ENCODE results near the gene ATAD2B. TPM values are rescaled to one million over a fixed set of nuclear protein-coding genes. Genes with fewer than 3 reads are reported as not detected.

Gene ATAD2B
- total and polyA plus RNA-seq, 2 donors (not counting 1 experiment from before 2014, with no cell fraction given) = 3.6 to 11.4 TPM

- no peak overlapping the region for H3K4me2 ChIP-seq (ENCODE audit: extremely low read depth, insufficient read depth, low read length)
- H3K4me3 ChIP-seq (replicated peaks in 1 of 4; ENCODE audit: control extremely low read depth in 1 of 4, insufficient read depth in 1 of 4, low read depth in 3 of 4, low read length in 4 of 4) = no peak overlapping the region
- no peak for TF ChIP-seq CTCF (conservative IDR thresholded peaks at IDR 0.05 in 1 of 2, IDR thresholded peaks at IDR 0.05 in 1 of 2; ENCODE audit: low read depth in 1 of 2, low read length in 2 of 2)
- TF ChIP-seq EZH2 (IDR thresholded peaks at IDR 0.05; ENCODE audit: low read length, missing control alignments) = no peak
- no peaks in the 10 kb centered on the region for H3K9me3 ChIP-seq (ENCODE audit: control insufficient read depth, insufficient read depth, low read depth, low read length)
- DNase-seq (ENCODE audit: low read depth in 2 of 2) = no peak
- H3K4me1 ChIP-seq (ENCODE audit: control insufficient read depth, extremely low read depth, insufficient read depth, low read length) = no peaks in the 10 kb centered on the region
- H3K79me2 ChIP-seq (ENCODE audit: control insufficient read depth, insufficient read depth, low read length) = no peaks in the 10 kb centered on the region
- no peak overlapping the region for H2AFZ ChIP-seq (ENCODE audit: low read length)
- no peak overlapping the region for H3K9ac ChIP-seq (ENCODE audit: insufficient read depth, low read length)
- no peaks in the 10 kb centered on the region for H4K20me1 ChIP-seq (ENCODE audit: control insufficient read depth, extremely low read depth, insufficient read depth, low read length)
- H3K27ac ChIP-seq (ENCODE audit: insufficient read depth, low read length) = no peak overlapping the region
- peaks cover 8% of the 10 kb centered on the region for H3K36me3 ChIP-seq (ENCODE audit: control insufficient read depth, insufficient read depth, low read length)
- H3K27me3 ChIP-seq (ENCODE audit: control insufficient read depth, insufficient read depth, low read length) = no peaks in the 10 kb centered on the region
These were observed 218.2 kb downstream of the ATAD2B start for GRCh38 chr2:23708771-23709170.

GRCh38 chr2:23707096-23707495 lies 219.8 kb downstream of the ATAD2B start:
- TF ChIP-seq CTCF (conservative IDR thresholded peaks at IDR 0.05 in 1 of 2, IDR thresholded peaks at IDR 0.05 in 1 of 2; ENCODE audit: low read depth in 1 of 2, low read length in 2 of 2) = no peak
- no peak for TF ChIP-seq EZH2 (IDR thresholded peaks at IDR 0.05; ENCODE audit: low read length, missing control alignments)
- H3K4me1 ChIP-seq (ENCODE audit: control insufficient read depth, extremely low read depth, insufficient read depth, low read length) = no peaks in the 10 kb centered on the region
- H3K36me3 ChIP-seq (ENCODE audit: control insufficient read depth, insufficient read depth, low read length) = peaks cover 10% of the 10 kb centered on the region
- no peaks in the 10 kb centered on the region for H3K79me2 ChIP-seq (ENCODE audit: control insufficient read depth, insufficient read depth, low read length)
- peak overlapping the region; percentile 54 for H3K4me2 ChIP-seq (ENCODE audit: extremely low read depth, insufficient read depth, low read length)
- H2AFZ ChIP-seq (ENCODE audit: low read length) = no peak overlapping the region
- H3K9ac ChIP-seq (ENCODE audit: insufficient read depth, low read length) = no peak overlapping the region
- H3K27me3 ChIP-seq (ENCODE audit: control insufficient read depth, insufficient read depth, low read length) = no peaks in the 10 kb centered on the region
- H3K4me3 ChIP-seq (replicated peaks in 1 of 4; ENCODE audit: control extremely low read depth in 1 of 4, insufficient read depth in 1 of 4, low read depth in 3 of 4, low read length in 4 of 4) = no peak overlapping the region
- H3K9me3 ChIP-seq (ENCODE audit: control insufficient read depth, insufficient read depth, low read depth, low read length) = no peaks in the 10 kb centered on the region
- H3K27ac ChIP-seq (ENCODE audit: insufficient read depth, low read length) = no peak overlapping the region
- DNase-seq (ENCODE audit: low read depth in 2 of 2) = peak in 1 of 2 donors; percentile 18
- no peaks in the 10 kb centered on the region for H4K20me1 ChIP-seq (ENCODE audit: control insufficient read depth, extremely low read depth, insufficient read depth, low read length)

- Histone ChIP-seq H3K4me3 (replicated peaks in 1 of 4; ENCODE audit: control extremely low read depth in 1 of 4, insufficient read depth in 1 of 4, low read depth in 3 of 4, low read length in 4 of 4) (no peak overlapping the region), H3K9me3 (ENCODE audit: control insufficient read depth, insufficient read depth, low read depth, low read length) (no peaks in the 10 kb centered on the region), H3K4me1 (ENCODE audit: control insufficient read depth, extremely low read depth, insufficient read depth, low read length) (no peaks in the 10 kb centered on the region), H2AFZ (ENCODE audit: low read length) (no peak overlapping the region), H3K79me2 (ENCODE audit: control insufficient read depth, insufficient read depth, low read length) (no peaks in the 10 kb centered on the region), H3K27ac (ENCODE audit: insufficient read depth, low read length) (no peak overlapping the region), H3K9ac (ENCODE audit: insufficient read depth, low read length) (no peak overlapping the region), H3K27me3 (ENCODE audit: control insufficient read depth, insufficient read depth, low read length) (no peaks in the 10 kb centered on the region), H3K4me2 (ENCODE audit: extremely low read depth, insufficient read depth, low read length) (peak overlapping the region; percentile 54), H4K20me1 (ENCODE audit: control insufficient read depth, extremely low read depth, insufficient read depth, low read length) (no peaks in the 10 kb centered on the region), H3K36me3 (ENCODE audit: control insufficient read depth, insufficient read depth, low read length) (peaks cover 10% of the 10 kb centered on the region)
- TF ChIP-seq CTCF (conservative IDR thresholded peaks at IDR 0.05 in 1 of 2, IDR thresholded peaks at IDR 0.05 in 1 of 2; ENCODE audit: low read depth in 1 of 2, low read length in 2 of 2) (no peak), EZH2 (IDR thresholded peaks at IDR 0.05; ENCODE audit: low read length, missing control alignments) (no peak)
- no peak for DNase-seq (ENCODE audit: low read depth in 2 of 2)
These were observed 220.3 kb downstream of the ATAD2B start for GRCh38 chr2:23706613-23707078.

All from fibroblast of lung (primary cell).